MM.1S (cell line): ENCODE results near the gene ACE.

Experiments
- DNase-seq: peaks from one replicate; pipeline ENCODE4 v3.0.0-alpha.2; 2015
- H2AFZ ChIP-seq: fragments of 300-600 bp; sonication (generic); 2 replicates; pipeline ENCODE4 v1.6.0; 2016; ENCODE audit warnings: antibody characterized with exemption, low read length
- H3F3A ChIP-seq: fragments of 300-600 bp; sonication (generic); 2 replicates; pipeline ENCODE4 v1.6.1; 2016; ENCODE audit warnings: mild to moderate bottlenecking, antibody characterized with exemption, low read length, moderate library complexity, mixed read lengths; ENCODE audit not compliant: insufficient read depth
- H3K27ac ChIP-seq: fragments of 300-600 bp; sonication (generic); 2 replicates; pipeline ENCODE4 v1.5.1; 2016; ENCODE audit warnings: mild to moderate bottlenecking, low read length
- H3K27me3 ChIP-seq: fragments of 300-600 bp; sonication (generic); replicated peaks from 2 replicates; pipeline ENCODE4 v1.6.0; 2016; ENCODE audit warnings: low read length; ENCODE audit not compliant: insufficient read depth
- H3K36me3 ChIP-seq: fragments of 300-600 bp; sonication (generic); replicated peaks from 2 replicates; pipeline ENCODE4 v1.6.1; 2016; ENCODE audit warnings: mild to moderate bottlenecking, low read length, mixed read lengths; ENCODE audit not compliant: insufficient read depth
- H3K4me1 ChIP-seq: fragments of 300-600 bp; sonication (generic); 2 replicates; pipeline ENCODE4 v1.6.1; 2016; ENCODE audit warnings: low read length, mixed read lengths
- H3K4me2 ChIP-seq: fragments of 300-600 bp; sonication (generic); 2 replicates; pipeline ENCODE4 v1.6.0; 2016; ENCODE audit warnings: low read depth, low read length
- H3K4me3 ChIP-seq: fragments of 300-600 bp; sonication (generic); 2 replicates; pipeline ENCODE4 v1.5.1; 2016; ENCODE audit warnings: low read length, mixed read lengths
- H3K79me2 ChIP-seq: fragments of 300-600 bp; sonication (generic); 2 replicates; pipeline ENCODE4 v1.6.1; 2016; ENCODE audit warnings: mixed run types, low read length, mixed read lengths
- H3K9ac ChIP-seq: fragments of 300-600 bp; sonication (generic); 2 replicates; pipeline ENCODE4 v1.6.1; 2016; ENCODE audit warnings: low read length, mixed read lengths
- H3K9me2 ChIP-seq: fragments of 300-600 bp; sonication (generic); replicated peaks from 2 replicates; pipeline ENCODE4 v1.6.1; 2016; ENCODE audit warnings: mild to moderate bottlenecking, low read length, mixed read lengths; ENCODE audit not compliant: insufficient read depth
- H3K9me3 ChIP-seq: fragments of 300-600 bp; sonication (generic); replicated peaks from 2 replicates; pipeline ENCODE4 v1.6.1; 2016; ENCODE audit warnings: mild to moderate bottlenecking, low read length, mixed read lengths; ENCODE audit not compliant: insufficient read depth
- H4K20me1 ChIP-seq: fragments of 300-600 bp; sonication (generic); 2 replicates; pipeline ENCODE4 v1.6.1; 2016; ENCODE audit warnings: mild to moderate bottlenecking, low read length, moderate library complexity, mixed read lengths; ENCODE audit not compliant: insufficient read depth
- EZH2 ChIP-seq: fragments of 300-600 bp; sonication (generic); optimal IDR thresholded peaks from 2 replicates; pipeline ENCODE3; 2017; ENCODE audit warnings: low read depth, mild to moderate bottlenecking, antibody characterized with exemption, low read length, mixed read lengths
- EZH2phosphoT487 ChIP-seq: fragments of 300-600 bp; sonication (generic); IDR thresholded peaks from 2 replicates; pipeline ENCODE4 v1.6.1; 2018; ENCODE audit warnings: antibody characterized with exemption, low read length
- TF ChIP-seq, protein P1 (sequence below): fragments of 300-600 bp; sonication (generic); IDR thresholded peaks from 2 replicates; pipeline ENCODE4 v1.5.1; 2016; ENCODE audit warnings: antibody characterized with exemption, low read length, mixed read lengths

ACE gene

DNA sequence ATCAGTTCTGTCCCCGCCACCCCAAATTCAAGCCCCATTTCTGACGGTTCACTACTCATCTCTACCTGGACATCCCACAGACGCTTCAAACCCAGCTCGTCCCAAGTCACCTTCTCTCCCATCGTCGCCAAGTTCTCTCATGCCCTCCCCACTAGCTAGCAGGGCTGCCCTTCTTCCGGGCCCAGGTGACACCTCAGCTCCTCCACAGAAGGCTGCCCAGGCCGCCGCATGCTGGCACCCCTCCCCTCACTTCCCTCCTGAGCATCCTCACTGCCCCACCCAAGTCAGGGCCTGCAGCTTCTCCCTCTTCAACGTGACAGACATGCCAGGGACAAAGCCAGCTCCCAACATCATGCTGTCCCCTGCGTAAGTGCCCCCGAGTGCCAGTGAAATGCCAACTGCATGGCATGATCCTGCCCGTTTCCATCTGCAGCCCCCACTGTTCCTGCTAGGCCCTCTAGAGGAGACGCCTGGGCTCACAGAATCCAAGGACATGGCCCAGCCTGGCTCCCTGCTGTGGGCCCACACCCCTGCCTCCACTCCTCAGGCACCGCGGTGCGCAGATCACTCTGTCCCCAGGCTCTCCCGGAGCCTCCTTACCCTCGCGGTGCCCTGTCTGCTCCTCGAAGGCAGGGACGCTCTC is 36.6 kb upstream of the ACE start:
- TF ChIP-seq, protein P1, sequence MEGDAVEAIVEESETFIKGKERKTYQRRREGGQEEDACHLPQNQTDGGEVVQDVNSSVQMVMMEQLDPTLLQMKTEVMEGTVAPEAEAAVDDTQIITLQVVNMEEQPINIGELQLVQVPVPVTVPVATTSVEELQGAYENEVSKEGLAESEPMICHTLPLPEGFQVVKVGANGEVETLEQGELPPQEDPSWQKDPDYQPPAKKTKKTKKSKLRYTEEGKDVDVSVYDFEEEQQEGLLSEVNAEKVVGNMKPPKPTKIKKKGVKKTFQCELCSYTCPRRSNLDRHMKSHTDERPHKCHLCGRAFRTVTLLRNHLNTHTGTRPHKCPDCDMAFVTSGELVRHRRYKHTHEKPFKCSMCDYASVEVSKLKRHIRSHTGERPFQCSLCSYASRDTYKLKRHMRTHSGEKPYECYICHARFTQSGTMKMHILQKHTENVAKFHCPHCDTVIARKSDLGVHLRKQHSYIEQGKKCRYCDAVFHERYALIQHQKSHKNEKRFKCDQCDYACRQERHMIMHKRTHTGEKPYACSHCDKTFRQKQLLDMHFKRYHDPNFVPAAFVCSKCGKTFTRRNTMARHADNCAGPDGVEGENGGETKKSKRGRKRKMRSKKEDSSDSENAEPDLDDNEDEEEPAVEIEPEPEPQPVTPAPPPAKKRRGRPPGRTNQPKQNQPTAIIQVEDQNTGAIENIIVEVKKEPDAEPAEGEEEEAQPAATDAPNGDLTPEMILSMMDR: no peak
- TF ChIP-seq EZH2phosphoT487 (no peak), EZH2 (no peak)
- peaks cover 4% of the 10 kb centered on the region; the same call in 1 of the 2 replicates for H3K4me1 ChIP-seq
- H3K27me3 ChIP-seq: no peaks in the 10 kb centered on the region
- no peak overlapping the region for H3K27ac ChIP-seq
- H3K79me2 ChIP-seq: no peaks in the 10 kb centered on the region
- H3F3A ChIP-seq: no peaks in the 10 kb centered on the region
- H3K36me3 ChIP-seq: no peaks in the 10 kb centered on the region
- no peak overlapping the region for H3K9ac ChIP-seq
- H4K20me1 ChIP-seq: no peaks in the 10 kb centered on the region
- H3K9me2 ChIP-seq: no peaks in the 10 kb centered on the region
- no peak for DNase-seq
- H3K4me2 ChIP-seq: no peak overlapping the region
- H3K9me3 ChIP-seq: no peaks in the 10 kb centered on the region
- H3K4me3 ChIP-seq: no peak overlapping the region
- H2AFZ ChIP-seq: no peak overlapping the region

DNA sequence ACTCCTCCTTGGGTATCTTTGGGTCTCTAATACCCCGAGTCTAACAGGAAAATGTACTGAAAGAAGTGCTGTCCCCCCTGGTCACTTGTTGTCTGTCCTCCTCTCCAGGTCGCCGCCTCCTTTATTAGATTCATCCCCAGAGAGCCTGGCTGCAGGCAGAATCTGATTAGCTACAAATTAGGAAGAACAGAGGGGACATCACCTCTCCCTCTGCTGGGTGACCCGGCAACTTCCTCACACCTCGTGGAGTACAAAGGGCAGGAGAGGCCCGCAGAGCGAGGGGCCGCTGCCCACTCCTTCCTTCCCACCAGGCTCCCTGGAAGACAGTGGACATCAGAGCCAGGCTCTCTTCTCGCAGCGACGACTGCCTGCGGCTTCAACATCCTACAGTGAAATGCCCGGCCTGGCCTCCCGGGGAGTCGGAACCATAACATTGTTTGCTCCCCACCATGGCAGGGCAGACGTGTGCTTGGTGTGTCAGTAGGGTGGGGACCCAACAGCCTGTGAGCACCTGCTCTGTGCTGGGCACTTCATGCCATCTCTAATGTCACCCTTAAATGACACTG is 36.0 kb upstream of the ACE start:
- no peak for DNase-seq
- no peaks in the 10 kb centered on the region for H3K9me2 ChIP-seq
- H3K79me2 ChIP-seq: no peaks in the 10 kb centered on the region

DNA sequence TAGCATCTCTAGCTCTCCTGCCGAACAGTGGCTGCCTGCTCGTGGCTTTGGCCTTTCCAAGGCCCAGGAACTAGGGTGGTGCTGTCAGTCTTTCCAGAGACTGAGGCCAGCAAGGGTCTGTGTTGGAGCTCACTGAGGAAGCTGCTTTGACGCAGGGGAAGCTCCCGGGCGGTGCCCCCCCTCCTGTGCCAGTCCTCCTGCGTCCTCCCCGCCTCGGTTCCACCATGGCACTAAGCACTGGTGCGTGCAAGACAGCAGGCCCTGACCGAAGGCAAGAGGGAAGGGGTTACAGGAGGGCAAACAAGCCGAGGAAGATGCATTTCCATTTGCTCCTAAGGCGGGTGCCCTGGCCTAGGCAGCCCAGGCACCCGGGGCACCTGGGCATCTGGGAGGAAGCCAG is 35.2 kb upstream of the ACE start:
- Histone ChIP-seq H3K27ac (no peak overlapping the region), H4K20me1 (no peaks in the 10 kb centered on the region), H3K36me3 (no peaks in the 10 kb centered on the region), H3K79me2 (no peaks in the 10 kb centered on the region), H3K4me3 (no peak overlapping the region), H3K27me3 (no peaks in the 10 kb centered on the region), H3K4me2 (no peak overlapping the region), H3K4me1 (peaks cover 7% of the 10 kb centered on the region; the same call in 1 of the 2 replicates), H3K9me2 (no peaks in the 10 kb centered on the region), H2AFZ (no peak overlapping the region), H3K9ac (no peak overlapping the region), H3K9me3 (no peaks in the 10 kb centered on the region), H3F3A (no peaks in the 10 kb centered on the region)
- TF ChIP-seq EZH2phosphoT487 (no peak), EZH2 (no peak)
- TF ChIP-seq, protein P1: no peak
- no peak for DNase-seq

More for the DNA sequence above, 36.0 kb upstream of the ACE start:
- no peaks in the 10 kb centered on the region for H3K36me3 ChIP-seq
- no peaks in the 10 kb centered on the region for H3K27me3 ChIP-seq
- no peak overlapping the region for H3K4me2 ChIP-seq
- H3F3A ChIP-seq: no peaks in the 10 kb centered on the region
- no peak overlapping the region for H3K27ac ChIP-seq
- no peaks in the 10 kb centered on the region for H3K9me3 ChIP-seq
- H2AFZ ChIP-seq: no peak overlapping the region
- TF ChIP-seq EZH2phosphoT487 (no peak), EZH2 (no peak)
- TF ChIP-seq, protein P1: no peak
- H3K9ac ChIP-seq: no peak overlapping the region
- peaks cover 4% of the 10 kb centered on the region; the same call in 1 of the 2 replicates for H3K4me1 ChIP-seq
- no peak overlapping the region for H3K4me3 ChIP-seq
- no peaks in the 10 kb centered on the region for H4K20me1 ChIP-seq
